Transverse colon (tissue), 4 donors: Measurements from ENCODE around the gene NHLH2. TPM values are rescaled to one million over a fixed set of nuclear protein-coding genes. Genes with fewer than 3 reads are reported as not detected.

ENCODE experiments used
- DNase-seq: peaks from one replicate; pipeline ENCODE4 v3.0.0-alpha.2; 2019
- H3K27ac ChIP-seq, 4 donors: fragments of 200-600 bp; sonication (generic); 2 replicates each; pipeline ENCODE4 v1.5.1; 2016 to 2018; ENCODE audit warnings: inconsistent platforms in 4 of 4
- H3K27me3 ChIP-seq: fragments of 200-600 bp; sonication (generic); 2 replicates; pipeline ENCODE4 v1.5.1; 2017; ENCODE audit warnings: inconsistent platforms
- H3K36me3 ChIP-seq, 4 donors: fragments of 200-600 bp; sonication (generic); 2 replicates each; pipeline ENCODE4 v1.5.1; 2017 to 2019; ENCODE audit warnings: inconsistent platforms in 4 of 4
- H3K4me1 ChIP-seq, 4 donors: fragments of 200-600 bp; sonication (generic); 2 replicates each; pipeline ENCODE4 v1.5.1; 2017 to 2020; ENCODE audit warnings: inconsistent platforms in 4 of 4
- H3K4me3 ChIP-seq, 4 donors: fragments of 200-600 bp; sonication (generic); 1 replicate in 1 of 4; 2 replicates in 3 of 4; pipeline versions ENCODE4 v1.5.1 to v1.6.1; 2017 to 2019; ENCODE audit warnings: inconsistent platforms in 4 of 4
- H3K9me3 ChIP-seq, 2 donors: fragments of 200-600 bp; sonication (generic); 2 replicates each; pipeline ENCODE4 v1.5.1; 2017 to 2019; ENCODE audit warnings: inconsistent platforms in 2 of 2
- CTCF ChIP-seq, 5 experiments: fragments of 200-600 bp in 3 of 5; fragments of 450-650 bp in 2 of 5; sonication (generic) in 3 of 5; IDR thresholded peaks; 1 replicate in 2 of 5; 2 replicates in 3 of 5; pipeline ENCODE4 v1.5.1; 2016 to 2017; ENCODE audit warnings: antibody characterized with exemption in 5 of 5, inconsistent platforms in 3 of 5, mild to moderate bottlenecking in 2 of 5, moderate library complexity in 1 of 5
- EP300 ChIP-seq: sonication (generic); formaldehyde crosslinking; IDR thresholded peaks from one replicate; pipeline ENCODE4 v1.6.1; 2017; ENCODE audit warnings: antibody characterized with exemption, low read depth
- POLR2A ChIP-seq: fragments of 450-650 bp; IDR thresholded peaks from one replicate; pipeline ENCODE4 v1.6.1; 2016; ENCODE audit warnings: antibody characterized with exemption, mild to moderate bottlenecking, moderate library complexity
- POLR2AphosphoS5 ChIP-seq, 3 donors: sonication (generic); formaldehyde crosslinking; IDR thresholded peaks; one replicate each; pipeline ENCODE4 v1.6.1; 2016; ENCODE audit warnings: antibody characterized with exemption in 3 of 3
- WGBS, 2 donors: methylation state at CpG; one replicate each; pipeline ENCODE4 v1.1.5; 2018; ENCODE audit warnings: low coverage in 1 of 2; 5-methylcytosine and 5-hydroxymethylcytosine counted together
- in situ Hi-C, 4 donors: fragments of 200-750 bp; cut with MboI; loops; one replicate each; pipeline versions ENCODE4 v1.15.0 to v1.15.1; 2017; ENCODE audit warnings: low sequenced_read_pairs in 3 of 4, low pct_ligation_motif_present in 1 of 4, low pct_unique_long_range_greater_than_20kb in 1 of 4
- intact Hi-C: fragments of 100-400 bp; cut with DNase I; formaldehyde crosslinking; loops from one replicate; pipeline ENCODE4 v1.15.1; 2023; ENCODE audit warnings: low total_unique reads
- total RNA-seq, 4 donors: library from RNA; depleted of rRNA; stranded (reverse); fragments of >200 nt; gene quantifications; one replicate each; pipeline ENCODE4 v1.1.0, GENCODE V29; 2016

Gene NHLH2
- total RNA-seq, 4 donors from 2014 or later = not detected

GRCh38 chr1:115865704-115866380 lies 24.9 kb upstream of the NHLH2 start:
- Histone ChIP-seq H3K27me3 (peaks cover 6% of the 10 kb centered on the region), H3K27ac (no peak overlapping the region), H3K36me3 (no peaks in the 10 kb centered on the region), H3K4me3 (no peak overlapping the region), H3K4me1 (no peaks in the 10 kb centered on the region), H3K9me3 (no peaks in the 10 kb centered on the region)
- in situ Hi-C loops = no loop called here
- no peak for TF ChIP-seq EP300
- no peak for TF ChIP-seq POLR2AphosphoS5 (IDR thresholded peaks at IDR 0.05)
- TF ChIP-seq CTCF (IDR thresholded peaks at IDR 0.05) = no peak
- TF ChIP-seq POLR2A = no peak
- 54% methylated on average over 4 of the region's 4 CpGs for WGBS, 2 donors
- no peak for DNase-seq
- intact Hi-C loops = no loop called here

- H3K36me3 ChIP-seq = no peaks in the 10 kb centered on the region
- intact Hi-C loops = no loop called here
- in situ Hi-C loops = no loop called here
- peaks cover 6% of the 10 kb centered on the region for H3K27me3 ChIP-seq
- H3K4me1 ChIP-seq = no peaks in the 10 kb centered on the region
- no peak overlapping the region for H3K27ac ChIP-seq
- TF ChIP-seq EP300 (no peak), CTCF (IDR thresholded peaks at IDR 0.05) (no peak), POLR2AphosphoS5 (IDR thresholded peaks at IDR 0.05) (no peak), POLR2A (no peak)
- H3K9me3 ChIP-seq = no peaks in the 10 kb centered on the region
- DNase-seq = no peak
- 71 to 73% methylated on average over 6 to 7 of the region's 7 CpGs for whole genome bisulfite sequencing, 2 donors
- no peak overlapping the region for H3K4me3 ChIP-seq
Observed at GRCh38 chr1:115862403-115862802, 21.5 kb upstream of the NHLH2 start.

- no peaks in the 10 kb centered on the region for H3K36me3 ChIP-seq
Observed at GRCh38 chr1:115854005-115854404, 13.1 kb upstream of the NHLH2 start.

GRCh38 chr1:115850937-115851336 lies 10.0 kb upstream of the NHLH2 start:
- Histone ChIP-seq H3K4me1 (no peaks in the 10 kb centered on the region), H3K4me3 (no peak overlapping the region), H3K27ac (no peak overlapping the region), H3K36me3 (no peaks in the 10 kb centered on the region), H3K9me3 (peaks cover 0 to 5% of the 10 kb centered on the region in 2 donors), H3K27me3 (peaks cover 45% of the 10 kb centered on the region)
- WGBS, 2 donors = 82 to 87% methylated on average over 2 of the region's 2 CpGs
- TF ChIP-seq EP300 (no peak), POLR2A (no peak), CTCF (IDR thresholded peaks at IDR 0.05) (no peak), POLR2AphosphoS5 (IDR thresholded peaks at IDR 0.05) (no peak)
- DNase-seq = no peak
- intact Hi-C loops = no loop called here
- in situ Hi-C loops = no loop called here

More at GRCh38 chr1:115854005-115854404, 13.1 kb upstream of the NHLH2 start:
- TF ChIP-seq EP300 (no peak), POLR2AphosphoS5 (IDR thresholded peaks at IDR 0.05) (no peak), POLR2A (no peak), CTCF (IDR thresholded peaks at IDR 0.05) (no peak)
- H3K4me1 ChIP-seq = no peaks in the 10 kb centered on the region
- peaks cover 0 to 5% of the 10 kb centered on the region in 2 donors for H3K9me3 ChIP-seq
- H3K27me3 ChIP-seq = peaks cover 16% of the 10 kb centered on the region
- H3K4me3 ChIP-seq = no peak overlapping the region
- DNase-seq = no peak
- intact Hi-C loops = no loop called here
- in situ Hi-C loops = no loop called here
- WGBS, 2 donors = 0 to 56% methylated on average over 2 of the region's 2 CpGs
- no peak overlapping the region for H3K27ac ChIP-seq
